ENCODE measurements around the gene FRMD3.

Gene FRMD3

GRCh38 chr9:83472221-83472665, 66.0 kb downstream of the FRMD3 start:
- no peak for DNase-seq

GRCh38 chr9:83471241-83471640, 67.0 kb downstream of the FRMD3 start:
- no peak for DNase-seq

- DNase-seq = no peak
These were observed 68.5 kb downstream of the FRMD3 start for GRCh38 chr9:83469722-83470121.

GRCh38 chr9:83468821-83469220, 69.4 kb downstream of the FRMD3 start:
- no peak for DNase-seq

GRCh38 chr9:83466877-83467276, 71.3 kb downstream of the FRMD3 start:
- no peak for DNase-seq

GRCh38 chr9:83466351-83466750, 71.8 kb downstream of the FRMD3 start:
- DNase-seq = no peak

GRCh38 chr9:83459830-83460229, 78.4 kb downstream of the FRMD3 start:
- DNase-seq = no peak

GRCh38 chr9:83458530-83458929, 79.7 kb downstream of the FRMD3 start:
- DNase-seq = no peak

GRCh38 chr9:83457005-83457404, 81.2 kb downstream of the FRMD3 start:
- no peak for DNase-seq

GRCh38 chr9:83456226-83456625, 82.0 kb downstream of the FRMD3 start:
- no peak for DNase-seq

GRCh38 chr9:83454076-83454475, 84.1 kb downstream of the FRMD3 start:
- no peak for DNase-seq

GRCh38 chr9:83451308-83451707, 86.9 kb downstream of the FRMD3 start:
- DNase-seq = no peak

GRCh38 chr9:83449983-83450382, 88.2 kb downstream of the FRMD3 start:
- no peak for DNase-seq

GRCh38 chr9:83449166-83449565, 89.0 kb downstream of the FRMD3 start:
- no peak for DNase-seq

- DNase-seq = no peak
These were observed 89.6 kb downstream of the FRMD3 start for GRCh38 chr9:83448626-83449025.

GRCh38 chr9:83447351-83447750, 90.8 kb downstream of the FRMD3 start:
- no peak for DNase-seq

GRCh38 chr9:83445703-83446265, 92.4 kb downstream of the FRMD3 start:
- DNase-seq = no peak

GRCh38 chr9:83444110-83444509, 94.1 kb downstream of the FRMD3 start:
- DNase-seq = no peak

- no peak for DNase-seq
These were observed 96.8 kb downstream of the FRMD3 start for GRCh38 chr9:83441390-83441789.

GRCh38 chr9:83440641-83441040, 97.6 kb downstream of the FRMD3 start:
- DNase-seq = no peak

GRCh38 chr9:83435301-83435700, 102.9 kb downstream of the FRMD3 start:
- no peak for DNase-seq

- DNase-seq = no peak
These were observed 103.9 kb downstream of the FRMD3 start for GRCh38 chr9:83434254-83434653.

GRCh38 chr9:83433846-83434245, 104.4 kb downstream of the FRMD3 start:
- no peak for DNase-seq

- DNase-seq = no peak
These were observed 105.2 kb downstream of the FRMD3 start for GRCh38 chr9:83432877-83433550.

GRCh38 chr9:83432104-83432627, 106.0 kb downstream of the FRMD3 start:
- no peak for DNase-seq
